ENCODE data around the gene PPP1R15B. TPM values are rescaled to one million over a fixed set of nuclear protein-coding genes. Genes with fewer than 3 reads are reported as not detected.

The PPP1R15B gene
- total RNA-seq, 1 donor from 2014 or later = 38.8 TPM

- DNase-seq (ENCODE audit: low spot score) = no peak
Observed at GRCh38 chr1:204400882-204401510, 10.6 kb downstream of the PPP1R15B start.

- DNase-seq (ENCODE audit: low spot score) = peak; percentile 85
Observed at GRCh38 chr1:204398197-204399125, 13.2 kb downstream of the PPP1R15B start.

DNA sequence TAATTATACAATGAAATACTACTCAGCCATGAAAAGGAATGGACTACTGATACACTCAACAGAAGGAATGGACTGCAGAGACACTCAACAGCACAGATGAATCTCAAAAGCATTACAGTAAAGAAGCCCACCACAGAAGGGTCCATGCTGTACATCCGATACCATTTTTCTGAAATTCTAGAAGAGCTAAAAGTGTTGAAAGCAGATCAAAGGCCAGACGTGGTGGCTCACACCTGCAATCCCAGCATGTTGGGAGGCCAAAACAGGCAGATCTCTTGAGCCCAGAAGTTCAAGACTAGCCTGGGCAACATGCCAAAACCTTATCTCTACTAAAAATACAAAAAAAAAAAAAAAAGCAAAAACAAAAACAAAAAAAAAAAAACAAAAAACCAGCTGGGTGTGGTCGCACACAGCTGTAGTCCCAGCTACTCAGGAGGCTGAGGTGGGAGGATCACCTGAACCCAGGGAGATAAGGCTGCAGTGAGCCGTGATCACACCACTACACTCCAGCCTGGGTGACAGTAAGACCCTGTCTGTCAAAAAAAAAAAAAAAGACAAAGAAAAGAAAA, 15.5 kb downstream of the PPP1R15B start:
- no peak for DNase-seq (ENCODE audit: low spot score)

GRCh38 chr1:204391629-204392028, 20.0 kb downstream of the PPP1R15B start:
- no peak for DNase-seq (ENCODE audit: low spot score)

DNA sequence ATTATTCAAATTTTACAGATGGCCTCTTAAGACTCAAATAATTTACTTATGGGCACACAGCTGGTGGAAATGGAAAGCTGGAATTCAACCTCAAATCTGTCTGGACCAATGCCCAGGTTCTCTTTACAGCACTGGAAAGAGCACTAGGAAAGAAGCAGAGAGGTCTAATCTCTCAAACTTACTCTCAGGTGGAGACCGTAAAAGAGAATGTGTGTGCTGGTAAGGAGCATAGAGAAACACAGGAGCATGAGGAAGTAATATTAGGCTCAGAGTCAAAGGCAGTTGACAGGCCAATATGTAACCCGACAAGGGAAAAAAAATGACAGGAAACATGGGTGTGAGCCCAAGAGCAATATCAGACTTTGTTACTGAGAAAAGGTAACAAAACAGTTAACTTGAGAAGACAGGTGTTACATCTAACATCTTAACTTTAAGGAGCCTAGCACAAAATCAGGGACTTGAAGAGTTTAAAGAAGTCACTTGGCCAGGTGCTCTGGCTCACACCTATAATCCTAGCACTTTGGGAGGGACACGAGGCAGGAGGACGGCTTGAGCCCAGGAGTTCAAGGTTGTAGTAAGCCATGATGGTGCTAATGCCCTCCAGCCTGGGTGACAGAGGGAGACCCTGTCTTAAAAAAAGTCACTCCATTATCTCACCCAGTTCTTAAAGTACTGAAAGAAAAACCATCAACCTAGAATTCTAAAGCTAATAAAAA, 20.7 kb downstream of the PPP1R15B start:
- no peak for DNase-seq (ENCODE audit: low spot score)

DNA sequence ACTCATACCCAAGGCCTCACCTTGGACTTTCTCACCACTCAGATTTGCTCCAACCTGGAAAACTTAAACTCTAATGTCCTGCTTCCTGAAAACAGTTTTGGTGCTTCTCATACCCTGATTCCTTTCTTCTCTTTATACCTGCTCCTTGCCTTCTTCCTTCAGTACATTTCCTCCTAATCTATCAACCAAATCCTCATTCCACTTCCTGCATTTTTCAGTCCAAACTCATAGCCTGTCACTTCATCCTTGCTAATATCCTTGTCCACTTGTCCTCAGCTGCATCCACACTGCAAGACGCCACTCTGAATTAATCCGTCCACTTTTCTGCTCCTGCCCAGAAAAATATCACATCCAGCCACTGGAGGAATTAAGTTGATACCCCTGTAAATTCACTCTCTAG, 25.9 kb downstream of the PPP1R15B start:
- no peak for DNase-seq (ENCODE audit: low spot score)

- peak; percentile 39 for DNase-seq (ENCODE audit: low spot score)
Observed at GRCh38 chr1:204384636-204385352, 26.8 kb downstream of the PPP1R15B start.

- no peak for DNase-seq (ENCODE audit: low spot score)
Observed at GRCh38 chr1:204383163-204383904, 28.3 kb downstream of the PPP1R15B start.

- no peak for DNase-seq (ENCODE audit: low spot score)
Observed at GRCh38 chr1:204382714-204383083, 28.9 kb downstream of the PPP1R15B start.

GRCh38 chr1:204380293-204380831, 31.3 kb downstream of the PPP1R15B start:
- DNase-seq (ENCODE audit: low spot score) = no peak

DNA sequence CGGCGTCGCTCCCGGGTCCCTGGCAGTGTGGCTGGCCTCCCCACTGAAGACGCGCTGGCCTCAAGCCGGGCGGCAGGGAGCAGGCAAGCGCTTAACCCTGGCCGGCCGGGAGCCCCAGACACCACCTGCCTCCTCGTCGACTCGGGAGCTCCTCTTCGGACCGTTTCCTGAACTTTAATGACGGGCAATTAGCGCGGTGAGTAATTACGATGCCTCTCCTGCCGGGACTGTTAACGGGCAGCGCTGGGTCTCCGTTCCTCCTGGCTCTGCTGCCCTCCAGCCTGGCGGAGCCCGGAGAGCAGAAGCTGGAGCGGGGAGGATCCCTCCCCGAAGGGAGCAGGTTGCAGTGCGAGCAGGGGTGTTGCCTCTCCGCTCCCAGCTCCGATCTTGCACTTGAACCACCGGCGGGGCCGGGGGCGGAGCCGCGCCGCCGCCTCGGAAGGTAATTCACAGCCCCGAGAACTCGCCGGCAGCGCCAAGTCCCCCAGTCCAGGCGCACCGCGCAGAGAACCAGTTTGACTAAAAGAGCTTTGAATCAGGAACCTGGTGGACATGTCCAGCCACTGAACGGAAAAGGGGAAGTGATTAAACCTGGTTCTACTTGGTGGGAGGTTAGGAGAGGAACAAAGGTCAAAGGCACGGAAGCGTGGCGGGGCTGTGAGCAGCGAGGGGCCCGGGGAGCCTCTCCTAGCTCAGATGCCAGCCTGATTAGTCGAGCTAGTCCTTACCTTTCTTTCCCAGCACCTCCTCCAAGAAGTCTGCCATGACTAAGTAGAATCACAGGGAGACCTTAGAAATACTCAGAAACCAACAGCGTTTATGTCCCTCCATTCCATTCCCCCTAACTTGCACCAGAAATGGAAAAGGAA, 33.6 kb downstream of the PPP1R15B start:
- DNase-seq (ENCODE audit: low spot score) = peak; percentile 54

- peak; percentile 91 for DNase-seq (ENCODE audit: low spot score)
Observed at GRCh38 chr1:204376919-204377799, 34.5 kb downstream of the PPP1R15B start.

DNA sequence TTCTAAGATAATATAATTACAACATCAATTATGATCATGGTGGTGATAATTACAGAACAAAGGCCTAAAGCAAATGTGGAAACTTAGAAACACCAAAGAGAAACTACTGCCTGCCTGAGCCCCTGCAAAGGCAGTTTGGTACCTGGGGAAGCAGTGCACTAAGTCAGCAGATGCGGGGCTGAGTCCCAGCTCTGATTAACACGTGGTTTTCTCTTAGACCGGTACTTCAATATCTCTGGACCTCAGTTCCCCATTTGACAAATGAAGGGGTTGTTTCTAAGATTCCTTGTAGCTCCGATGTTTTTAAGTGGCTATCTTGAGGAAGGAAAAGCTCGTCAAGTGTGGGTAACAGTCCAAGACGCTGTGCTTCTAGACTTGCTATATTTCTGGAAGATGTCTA, 35.2 kb downstream of the PPP1R15B start:
- no peak for DNase-seq (ENCODE audit: low spot score)

GRCh38 chr1:204373911-204374310, 37.7 kb downstream of the PPP1R15B start:
- no peak for DNase-seq (ENCODE audit: low spot score)

GRCh38 chr1:204370176-204370575, 41.4 kb downstream of the PPP1R15B start:
- DNase-seq (ENCODE audit: low spot score) = no peak

GRCh38 chr1:204368996-204369726, 42.5 kb downstream of the PPP1R15B start:
- DNase-seq (ENCODE audit: low spot score) = no peak

GRCh38 chr1:204367956-204368355, 43.7 kb downstream of the PPP1R15B start:
- no peak for DNase-seq (ENCODE audit: low spot score)

All from mucosa of gallbladder (tissue), 1 donor.